ENCODE results near the gene ZNF280A.
A peak's percentile ranks its signal among the peaks of the same experiment; 100 is the strongest.
"Not testable (repeated sequence)": the region's sequence is repeated elsewhere in the genome, so short reads cannot be mapped to it uniquely, and the experiment has no call there.

The ZNF280A gene

DNA sequence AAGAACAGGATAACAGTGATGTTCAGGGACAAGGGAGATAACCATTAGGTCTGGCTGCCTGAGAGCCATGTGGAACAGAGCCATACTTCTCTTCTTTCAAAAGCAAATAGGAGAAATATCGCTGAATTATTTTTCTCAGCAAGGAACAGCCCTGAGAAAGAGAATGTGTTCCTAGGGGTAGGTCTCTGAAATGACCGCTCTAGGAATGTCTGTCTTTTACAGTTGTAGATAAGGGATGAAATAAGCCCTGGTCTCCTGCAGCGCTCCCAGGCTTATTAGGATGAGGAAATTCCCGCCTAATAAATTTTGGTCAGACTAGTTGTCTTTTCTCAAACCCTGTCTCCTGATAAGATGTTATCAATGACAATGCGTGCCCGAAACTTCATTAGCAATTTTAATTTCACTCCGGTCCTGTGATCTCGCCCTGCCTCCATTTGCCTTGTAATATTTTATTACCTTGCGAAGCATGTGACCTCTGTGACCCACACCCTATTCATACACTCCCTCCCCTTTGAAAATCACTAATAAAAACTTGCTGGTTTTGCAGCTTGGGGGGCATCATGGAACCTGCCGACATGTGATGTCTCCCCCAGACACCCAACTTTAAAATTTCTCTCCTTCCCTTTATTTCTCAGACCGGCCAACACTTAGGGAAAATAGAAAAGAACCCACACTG lies 51.1 kb downstream of the ZNF280A start:
- not testable (repeated sequence) for DNase-seq (ENCODE audit: low read depth)

DNA sequence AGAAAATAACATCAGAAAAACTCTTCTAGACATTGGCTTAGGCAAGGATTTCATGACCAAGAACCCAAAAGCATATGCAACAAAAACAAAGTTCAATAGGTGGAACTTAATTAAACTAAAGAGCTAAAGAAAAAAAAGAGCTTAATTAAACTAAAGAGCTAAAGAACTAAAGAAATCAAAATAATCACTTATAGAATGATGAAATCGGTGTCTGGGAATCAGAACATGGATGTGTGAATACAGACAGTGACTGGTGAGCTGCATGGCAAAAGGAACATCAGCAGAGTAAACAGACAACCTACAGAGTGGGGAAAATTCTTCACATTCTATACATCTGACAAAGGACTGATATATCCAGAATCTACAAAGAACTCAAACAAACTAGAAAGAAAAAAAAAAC lies 53.0 kb downstream of the ZNF280A start:
- no peak for DNase-seq (ENCODE audit: low read depth)

DNA sequence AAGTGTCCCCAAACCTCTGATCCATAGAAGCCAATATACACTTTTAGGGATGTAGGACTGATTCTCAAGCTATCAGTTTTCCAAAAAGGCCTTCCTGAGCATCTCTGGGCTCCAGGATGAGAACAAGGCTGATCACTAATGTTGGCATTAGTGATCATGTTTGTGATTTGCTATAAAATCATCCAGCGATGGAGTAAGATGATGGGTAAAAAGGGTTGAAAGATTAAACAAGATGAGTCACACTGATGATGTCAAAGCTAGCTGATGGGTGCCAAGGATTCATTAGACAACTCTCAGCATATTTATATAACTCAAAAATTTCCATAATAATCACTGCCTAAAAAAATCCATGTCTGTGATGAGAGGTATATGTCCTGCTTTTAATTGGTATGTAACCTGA lies 54.3 kb downstream of the ZNF280A start:
- DNase-seq (ENCODE audit: low read depth): no peak

DNA sequence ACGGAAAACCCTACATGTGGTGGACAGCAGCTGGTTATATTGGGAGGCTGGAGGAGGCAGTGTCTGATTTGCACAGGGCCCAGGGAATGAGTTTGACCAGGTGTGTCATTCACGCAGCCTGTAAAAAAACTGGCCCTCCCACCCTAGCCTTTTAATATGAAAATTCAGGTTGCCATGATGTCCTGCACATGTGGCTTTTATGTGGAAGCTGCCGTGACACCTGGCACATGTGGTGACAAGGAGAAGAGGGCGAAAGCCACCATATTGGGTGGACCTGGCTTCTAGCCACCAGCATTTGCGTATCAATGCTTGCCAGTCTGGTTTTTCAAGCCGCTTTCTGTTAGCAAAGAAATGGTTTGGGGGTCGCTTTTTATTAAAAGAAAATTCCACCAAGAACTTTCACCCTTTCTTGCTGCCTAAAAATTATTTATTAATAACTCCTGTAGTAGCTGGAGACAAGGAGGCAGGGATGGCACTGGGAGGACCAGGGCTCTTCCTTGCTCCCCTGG lies 54.9 kb downstream of the ZNF280A start:
- DNase-seq (ENCODE audit: low read depth): no peak

DNA sequence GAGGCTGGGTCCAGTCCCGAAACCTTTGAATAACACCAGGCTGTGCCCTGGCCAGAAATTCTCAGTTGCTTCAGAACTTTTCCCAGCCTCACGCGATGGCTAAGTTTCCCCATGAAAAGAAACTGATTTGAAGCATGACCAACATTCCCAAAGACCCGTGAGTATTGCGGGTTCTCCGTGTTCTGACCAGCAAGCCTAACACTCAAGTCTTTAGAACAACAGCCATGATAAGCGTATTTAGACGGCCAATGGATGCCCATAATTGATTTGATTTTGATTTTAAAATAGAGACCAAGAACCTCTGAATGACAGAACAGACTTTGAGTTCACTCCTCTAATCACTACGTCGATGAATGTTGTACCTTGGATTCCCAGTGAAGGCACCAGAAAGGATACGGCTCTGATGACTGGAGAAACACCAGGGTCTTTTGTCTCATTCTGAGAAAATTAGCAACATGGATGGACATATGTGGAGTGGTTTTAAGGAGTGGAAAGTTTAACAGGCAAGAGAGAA lies 55.5 kb downstream of the ZNF280A start:
- DNase-seq (ENCODE audit: low read depth): no peak

DNA sequence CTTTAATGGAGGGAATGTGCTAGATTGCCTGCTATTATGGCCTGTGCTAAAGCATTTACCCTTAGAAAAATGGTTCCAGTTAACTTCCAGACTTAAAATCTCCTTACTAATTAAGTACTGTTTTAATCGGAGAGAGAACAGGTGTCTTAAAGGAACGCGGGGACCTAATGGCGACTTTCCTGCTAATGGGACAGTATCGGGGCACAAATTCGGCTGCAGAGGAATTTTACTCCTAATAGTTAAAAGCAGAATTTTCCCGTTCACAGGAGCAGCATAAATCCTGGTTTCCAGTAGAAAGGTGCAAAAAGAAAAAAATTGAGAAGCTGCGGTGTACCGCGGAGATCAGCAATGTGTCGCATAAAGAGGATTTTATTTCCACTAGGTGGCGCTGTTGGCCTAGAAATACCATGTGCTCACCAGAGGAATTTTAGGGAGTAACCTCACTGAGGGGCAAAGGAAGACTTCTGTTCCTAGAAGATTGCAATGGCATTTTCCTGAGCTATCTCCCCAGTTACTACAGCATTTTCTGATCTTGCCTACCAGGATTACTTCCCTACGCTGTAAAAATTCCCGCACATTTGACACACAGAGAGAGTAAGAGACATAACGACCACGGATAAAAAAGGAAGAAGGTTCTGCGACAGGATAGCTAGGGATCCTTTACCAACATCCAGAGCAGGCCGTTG lies 56.1 kb downstream of the ZNF280A start:
- peak; percentile 35 for DNase-seq (ENCODE audit: low read depth)
